NCI-H2107 treated with DMSO at 0.1 percent for 48 hours (cell line): ENCODE results near the gene FNIP2.
"Not testable (repeated sequence)": the region's sequence is repeated elsewhere in the genome, so short reads cannot be mapped to it uniquely, and the experiment has no call there.

ENCODE experiments used
- DNase-seq: peaks from one replicate; lab custom pipeline; 2025; ENCODE audit not compliant: unreplicated experiment; lab: John Stamatoyannopoulos, UW

Gene FNIP2

DNA sequence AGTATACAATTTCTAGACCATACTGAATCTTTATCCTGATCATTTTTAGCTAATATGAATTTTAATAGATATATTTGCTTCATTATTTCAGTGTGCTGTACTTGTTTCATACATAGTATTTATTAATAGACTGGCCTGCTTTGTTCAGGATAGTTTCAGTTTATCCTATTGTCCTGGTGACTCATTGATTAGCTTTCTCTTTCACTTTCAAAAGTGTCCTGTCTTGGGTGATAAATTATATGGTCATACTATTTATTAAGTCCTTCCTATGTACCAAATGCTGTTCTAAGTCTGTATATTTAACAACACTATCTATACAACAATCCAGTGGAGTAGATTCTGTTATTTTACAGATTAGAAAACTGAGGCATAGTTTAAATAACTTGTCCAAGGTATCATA lies 180.3 kb downstream of the FNIP2 start:
- no peak for DNase-seq

DNA sequence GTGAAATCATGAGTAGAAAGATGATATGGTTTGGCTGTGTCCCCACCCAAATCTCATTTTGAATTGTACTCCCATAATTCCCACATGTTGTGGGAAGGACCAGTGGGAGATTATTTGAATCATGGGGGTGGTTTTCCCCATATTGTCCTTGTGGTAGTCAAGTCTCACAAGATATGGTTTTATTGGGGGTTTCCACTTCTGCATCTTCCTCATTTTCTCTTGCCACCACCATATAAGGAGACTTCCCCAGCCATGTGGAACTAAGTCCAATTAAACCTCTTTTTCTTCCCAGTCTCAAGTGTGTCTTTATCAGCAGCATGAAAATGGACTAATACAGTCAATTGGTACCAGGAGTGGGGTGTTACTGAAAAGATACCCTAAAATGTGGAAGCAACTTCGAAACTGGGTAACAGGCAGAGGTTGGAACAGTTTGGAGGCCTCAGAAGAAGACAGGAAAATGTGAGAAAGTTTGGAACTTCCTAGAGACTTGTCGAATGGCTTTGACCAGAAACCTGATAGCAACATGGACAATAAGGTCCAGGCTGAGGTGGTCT lies 183.5 kb downstream of the FNIP2 start:
- not testable (repeated sequence) for DNase-seq

DNA sequence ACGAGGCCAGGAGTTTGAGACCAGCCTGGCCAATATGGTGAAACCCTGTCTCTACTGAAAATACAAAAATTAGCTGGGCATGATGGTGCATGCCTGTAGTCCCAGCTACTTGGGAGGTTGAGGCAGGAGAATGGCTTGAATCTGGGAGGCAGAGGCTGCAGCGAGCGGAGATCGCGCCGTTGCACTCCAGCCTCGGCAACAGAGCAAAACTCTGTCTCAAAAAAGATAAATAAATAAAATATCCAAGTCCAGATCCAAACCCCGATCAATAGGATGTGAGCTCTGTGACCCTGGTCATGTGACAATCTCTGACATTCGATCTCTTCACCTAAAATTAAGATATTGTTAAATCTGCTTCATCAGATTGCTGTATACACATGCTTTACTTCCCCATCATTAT lies 187.5 kb downstream of the FNIP2 start:
- DNase-seq, result not testable (repeated sequence)

DNA sequence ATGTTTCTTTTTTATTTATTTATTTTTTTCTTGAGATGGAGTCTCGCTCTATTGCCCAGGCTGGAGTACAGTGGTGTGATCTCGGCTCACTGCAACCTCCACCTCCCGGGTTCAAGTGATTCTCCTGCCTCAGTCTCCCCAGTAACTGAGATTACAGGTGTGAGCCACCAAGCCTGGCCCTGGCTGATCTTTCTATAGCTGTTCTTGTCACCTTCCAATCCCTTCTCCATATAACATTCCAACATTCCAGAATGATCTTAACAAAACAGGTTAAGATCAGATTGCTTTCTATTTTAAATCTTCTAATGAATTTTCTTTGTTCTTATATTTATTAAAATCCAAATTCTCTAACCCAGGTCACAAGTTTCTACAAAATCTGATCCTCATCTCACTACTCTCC lies 188.1 kb downstream of the FNIP2 start:
- not testable (repeated sequence) for DNase-seq
